Tibial nerve (tissue), 4 donors: ENCODE results near the gene LEPROT. TPM values are rescaled to one million over a fixed set of nuclear protein-coding genes. Genes with fewer than 3 reads are reported as not detected.

ENCODE experiments used
- DNase-seq, 2 donors: peaks; one replicate each; pipeline ENCODE4 v3.0.0-alpha.2; 2019; ENCODE audit warnings: low spot score in 2 of 2
- H3K27ac ChIP-seq, 4 donors: fragments of 200-600 bp; sonication (generic) in 3 of 4; one replicate each; pipeline ENCODE4 v1.5.1; 2017 to 2019; ENCODE audit warnings: mild to moderate bottlenecking in 1 of 4
- H3K27me3 ChIP-seq, 2 donors: fragments of 200-600 bp; sonication (generic) in 1 of 2; one replicate each; pipeline versions ENCODE4 v1.5.1 to v1.6.0; 2017 to 2019
- H3K36me3 ChIP-seq, 3 donors: fragments of 200-600 bp; sonication (generic); one replicate each; pipeline ENCODE4 v1.5.1; 2018 to 2019
- H3K4me1 ChIP-seq, 4 donors: fragments of 200-600 bp; sonication (generic) in 3 of 4; one replicate each; pipeline ENCODE4 v1.5.1; 2017 to 2019
- H3K4me3 ChIP-seq, 4 donors: fragments of 200-600 bp; sonication (generic) in 3 of 4; one replicate each; pipeline ENCODE4 v1.5.1; 2017 to 2019; ENCODE audit warnings: mild to moderate bottlenecking in 1 of 4, moderate library complexity in 1 of 4
- H3K9me3 ChIP-seq, 4 donors: fragments of 200-600 bp; sonication (generic) in 3 of 4; one replicate each; pipeline ENCODE4 v1.5.1; 2017 to 2019
- EP300 ChIP-seq, 2 donors: sonication (generic); formaldehyde crosslinking; IDR thresholded peaks; one replicate each; pipeline ENCODE4 v1.6.1; 2017; ENCODE audit warnings: antibody characterized with exemption in 2 of 2, mild to moderate bottlenecking in 1 of 2
- POLR2A ChIP-seq, 2 donors: fragments of 450-650 bp; IDR thresholded peaks; one replicate each; pipeline ENCODE4 v1.6.1; 2017; ENCODE audit warnings: antibody characterized with exemption in 2 of 2, mild to moderate bottlenecking in 2 of 2, moderate library complexity in 2 of 2
- WGBS, 2 donors: methylation state at CpG; one replicate each; pipeline ENCODE4 v1.1.5; 2018; 5-methylcytosine and 5-hydroxymethylcytosine counted together
- total RNA-seq, 4 donors: library from RNA; depleted of rRNA; stranded (reverse); fragments of >200 nt; gene quantifications; one replicate each; pipeline ENCODE4 v1.1.0, GENCODE V29; 2016
- TF ChIP-seq, protein P1 (sequence below), 5 experiments: fragments of 200-600 bp in 3 of 5; fragments of 450-650 bp in 2 of 5; sonication (generic) in 3 of 5; IDR thresholded peaks; one replicate each; pipeline ENCODE4 v1.5.1; 2016 to 2019; ENCODE audit warnings: antibody characterized with exemption in 5 of 5, mild to moderate bottlenecking in 3 of 5, moderate library complexity in 2 of 5

Gene LEPROT
- total RNA-seq, 4 donors from 2014 or later = 53.0 to 77.7 (median 67.9) TPM

DNA sequence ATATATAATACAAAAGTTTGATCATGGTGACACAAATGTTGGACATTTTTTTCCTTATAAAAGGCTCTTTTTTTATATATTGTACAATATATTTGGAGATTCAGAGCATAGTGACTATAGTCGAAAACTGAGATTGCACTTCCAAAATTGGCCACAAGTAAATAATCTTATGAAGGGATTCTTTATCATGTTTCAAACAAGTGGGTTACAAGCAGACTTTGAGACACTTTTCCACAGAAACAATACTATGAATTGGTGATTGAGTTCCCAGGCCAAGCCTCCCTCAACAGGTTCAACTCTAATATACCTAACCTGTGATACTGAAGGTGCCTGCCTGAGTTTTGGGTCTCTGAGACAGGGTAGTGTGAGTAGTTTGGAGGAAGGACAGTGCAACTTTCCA is 13.8 kb downstream of the LEPROT start:
- H3K36me3 ChIP-seq = peaks cover 0 to 41% (median 0%) of the 10 kb centered on the region in 3 donors
- TF ChIP-seq POLR2A (IDR thresholded peaks at IDR 0.05) (no peak), EP300 (IDR thresholded peaks at IDR 0.05) (no peak)
- TF ChIP-seq, protein P1, sequence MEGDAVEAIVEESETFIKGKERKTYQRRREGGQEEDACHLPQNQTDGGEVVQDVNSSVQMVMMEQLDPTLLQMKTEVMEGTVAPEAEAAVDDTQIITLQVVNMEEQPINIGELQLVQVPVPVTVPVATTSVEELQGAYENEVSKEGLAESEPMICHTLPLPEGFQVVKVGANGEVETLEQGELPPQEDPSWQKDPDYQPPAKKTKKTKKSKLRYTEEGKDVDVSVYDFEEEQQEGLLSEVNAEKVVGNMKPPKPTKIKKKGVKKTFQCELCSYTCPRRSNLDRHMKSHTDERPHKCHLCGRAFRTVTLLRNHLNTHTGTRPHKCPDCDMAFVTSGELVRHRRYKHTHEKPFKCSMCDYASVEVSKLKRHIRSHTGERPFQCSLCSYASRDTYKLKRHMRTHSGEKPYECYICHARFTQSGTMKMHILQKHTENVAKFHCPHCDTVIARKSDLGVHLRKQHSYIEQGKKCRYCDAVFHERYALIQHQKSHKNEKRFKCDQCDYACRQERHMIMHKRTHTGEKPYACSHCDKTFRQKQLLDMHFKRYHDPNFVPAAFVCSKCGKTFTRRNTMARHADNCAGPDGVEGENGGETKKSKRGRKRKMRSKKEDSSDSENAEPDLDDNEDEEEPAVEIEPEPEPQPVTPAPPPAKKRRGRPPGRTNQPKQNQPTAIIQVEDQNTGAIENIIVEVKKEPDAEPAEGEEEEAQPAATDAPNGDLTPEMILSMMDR (IDR thresholded peaks at IDR 0.05) = peak in 1 of 5 experiments; percentile 16
- H3K4me1 ChIP-seq = peaks cover 0 to 31% (median 3%) of the 10 kb centered on the region in 4 donors
- H3K4me3 ChIP-seq = no peak overlapping the region
- no peak for DNase-seq
- H3K27ac ChIP-seq = no peak overlapping the region
- no peaks in the 10 kb centered on the region for H3K9me3 ChIP-seq
- 67 to 74% methylated on average over 1 of the region's 1 CpG for WGBS, 2 donors
- H3K27me3 ChIP-seq = no peaks in the 10 kb centered on the region

DNA sequence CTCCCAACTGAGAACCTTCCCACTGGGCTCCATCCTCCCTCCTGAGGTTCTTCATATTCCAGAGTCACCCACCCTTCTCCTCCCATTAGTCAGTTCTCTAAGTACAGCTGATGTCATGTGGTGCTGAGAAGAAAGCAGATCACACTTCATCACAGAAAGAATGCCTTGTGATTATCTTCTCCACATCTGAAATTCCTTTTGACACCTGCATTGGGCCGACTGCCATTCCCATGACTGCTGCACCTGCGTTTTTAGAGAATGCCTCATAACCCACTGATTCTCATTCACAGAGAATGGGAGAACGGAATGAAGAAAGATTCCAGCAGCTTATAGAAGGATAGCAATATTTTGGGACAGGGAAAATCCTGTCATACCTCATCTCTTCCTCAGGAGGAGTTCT is 14.3 kb downstream of the LEPROT start:
- no peak for DNase-seq
- H3K9me3 ChIP-seq = no peaks in the 10 kb centered on the region
- no peak overlapping the region for H3K4me3 ChIP-seq
- H3K27me3 ChIP-seq = no peaks in the 10 kb centered on the region
- H3K27ac ChIP-seq = no peak overlapping the region
- TF ChIP-seq POLR2A (IDR thresholded peaks at IDR 0.05) (no peak), EP300 (IDR thresholded peaks at IDR 0.05) (no peak)
- TF ChIP-seq, protein P1 (IDR thresholded peaks at IDR 0.05) = no peak
- peaks cover 0 to 37% (median 0%) of the 10 kb centered on the region in 3 donors for H3K36me3 ChIP-seq
- 75 to 84% methylated on average over 3 of the region's 3 CpGs for WGBS, 2 donors
- H3K4me1 ChIP-seq = peaks cover 0 to 26% (median 3%) of the 10 kb centered on the region in 4 donors

DNA sequence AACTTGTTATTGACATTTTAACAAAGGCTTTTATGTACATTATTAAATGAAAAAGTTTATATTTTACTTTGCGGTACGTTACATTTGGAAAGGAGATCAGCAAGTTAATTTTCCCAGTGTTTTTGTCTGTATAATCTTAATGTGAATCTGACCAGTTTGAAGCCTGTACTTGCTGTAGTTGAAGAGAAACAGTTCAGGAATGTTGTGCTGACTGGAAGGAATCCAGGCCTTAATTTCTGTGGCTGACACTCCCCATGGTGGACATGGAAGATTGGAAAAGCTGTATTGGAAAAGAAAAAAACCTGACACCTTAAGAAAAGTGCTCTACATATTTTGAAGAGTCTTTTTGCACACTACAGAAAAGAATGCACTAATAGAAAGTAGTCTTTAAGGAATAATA is 15.5 kb downstream of the LEPROT start:
- H3K27me3 ChIP-seq = no peaks in the 10 kb centered on the region
- WGBS, 2 donors = 54 to 58% methylated on average over 2 of the region's 2 CpGs
- H3K4me3 ChIP-seq = no peak overlapping the region
- H3K4me1 ChIP-seq = peaks cover 0 to 14% (median 3%) of the 10 kb centered on the region in 4 donors
- no peak for DNase-seq
- no peak for TF ChIP-seq POLR2A (IDR thresholded peaks at IDR 0.05)
- no peak for TF ChIP-seq EP300 (IDR thresholded peaks at IDR 0.05)
- TF ChIP-seq, protein P1 (IDR thresholded peaks at IDR 0.05) = no peak
- peaks cover 0 to 31% (median 0%) of the 10 kb centered on the region in 3 donors for H3K36me3 ChIP-seq
- peak overlapping the region in 2 of 4 donors; percentile 11 to 20 for H3K27ac ChIP-seq
- no peaks in the 10 kb centered on the region for H3K9me3 ChIP-seq

DNA sequence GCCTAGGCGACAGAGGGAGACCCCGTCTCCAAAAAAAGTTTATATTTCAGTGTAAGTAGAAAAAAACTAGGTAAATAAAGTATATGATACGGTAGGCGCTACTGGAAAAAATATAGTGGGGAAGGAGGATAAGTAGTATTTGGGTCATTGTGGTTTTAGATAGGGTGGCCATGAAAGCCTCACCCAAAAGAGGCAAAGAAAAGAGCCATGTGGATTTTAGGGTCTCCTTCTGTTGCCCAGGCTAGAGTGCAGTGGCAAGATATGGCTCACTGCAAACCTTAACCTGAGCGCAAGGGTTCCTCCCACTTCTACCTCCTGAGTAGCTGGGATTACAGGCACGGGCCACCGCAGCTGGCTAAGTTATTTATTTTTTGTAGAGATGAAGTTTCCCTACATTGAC is 17.1 kb downstream of the LEPROT start:
- 93 to 95% methylated on average over 7 of the region's 7 CpGs for WGBS, 2 donors
- no peak for DNase-seq
- TF ChIP-seq POLR2A (IDR thresholded peaks at IDR 0.05) = no peak
- no peak for TF ChIP-seq EP300 (IDR thresholded peaks at IDR 0.05)
- TF ChIP-seq, protein P1 (IDR thresholded peaks at IDR 0.05) = no peak
- no peaks in the 10 kb centered on the region for H3K9me3 ChIP-seq
- no peak overlapping the region for H3K27ac ChIP-seq
- H3K4me3 ChIP-seq = no peak overlapping the region
- no peaks in the 10 kb centered on the region for H3K27me3 ChIP-seq
- H3K4me1 ChIP-seq = peaks cover 0 to 4% (median 0%) of the 10 kb centered on the region in 4 donors
- H3K36me3 ChIP-seq = peaks cover 0 to 21% (median 0%) of the 10 kb centered on the region in 3 donors

- 87 to 91% methylated on average over 12 of the region's 12 CpGs for WGBS, 2 donors
Observed at GRCh38 chr1:65440322-65440900, 19.9 kb downstream of the LEPROT start.

More at GRCh38 chr1:65440322-65440900, 19.9 kb downstream of the LEPROT start:
- DNase-seq = no peak
- H3K27ac ChIP-seq = no peak overlapping the region
- peaks cover 0 to 7% (median 0%) of the 10 kb centered on the region in 3 donors for H3K36me3 ChIP-seq
- peaks cover 0 to 4% (median 0%) of the 10 kb centered on the region in 4 donors for H3K4me1 ChIP-seq
- H3K27me3 ChIP-seq = no peaks in the 10 kb centered on the region
- TF ChIP-seq EP300 (IDR thresholded peaks at IDR 0.05) (no peak), POLR2A (IDR thresholded peaks at IDR 0.05) (no peak)
- TF ChIP-seq, protein P1 (IDR thresholded peaks at IDR 0.05) = no peak
- H3K4me3 ChIP-seq = no peak overlapping the region
- H3K9me3 ChIP-seq = no peaks in the 10 kb centered on the region
